ENCODE results near the gene RGL1.

DNA sequence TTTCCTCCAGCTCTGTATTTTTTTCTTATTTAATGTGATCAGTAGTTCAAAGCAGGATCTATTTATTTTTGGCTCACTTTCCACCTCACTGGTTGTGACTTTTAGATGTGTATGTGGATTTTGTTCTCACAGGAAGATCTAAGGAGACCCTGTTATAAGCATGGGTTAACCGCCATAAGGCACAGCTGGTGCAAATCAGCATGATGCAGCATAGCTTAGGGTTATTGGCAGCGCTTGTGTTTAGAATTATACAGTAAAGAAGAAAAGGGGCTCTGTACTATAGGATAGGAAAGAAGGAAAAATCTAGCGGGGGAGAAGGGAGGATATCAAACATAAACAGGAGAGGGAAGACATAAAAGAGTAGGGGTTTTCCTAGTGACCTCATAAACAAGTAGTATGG is 26.9 kb upstream of the RGL1 start:
- TF ChIP-seq, protein P1, sequence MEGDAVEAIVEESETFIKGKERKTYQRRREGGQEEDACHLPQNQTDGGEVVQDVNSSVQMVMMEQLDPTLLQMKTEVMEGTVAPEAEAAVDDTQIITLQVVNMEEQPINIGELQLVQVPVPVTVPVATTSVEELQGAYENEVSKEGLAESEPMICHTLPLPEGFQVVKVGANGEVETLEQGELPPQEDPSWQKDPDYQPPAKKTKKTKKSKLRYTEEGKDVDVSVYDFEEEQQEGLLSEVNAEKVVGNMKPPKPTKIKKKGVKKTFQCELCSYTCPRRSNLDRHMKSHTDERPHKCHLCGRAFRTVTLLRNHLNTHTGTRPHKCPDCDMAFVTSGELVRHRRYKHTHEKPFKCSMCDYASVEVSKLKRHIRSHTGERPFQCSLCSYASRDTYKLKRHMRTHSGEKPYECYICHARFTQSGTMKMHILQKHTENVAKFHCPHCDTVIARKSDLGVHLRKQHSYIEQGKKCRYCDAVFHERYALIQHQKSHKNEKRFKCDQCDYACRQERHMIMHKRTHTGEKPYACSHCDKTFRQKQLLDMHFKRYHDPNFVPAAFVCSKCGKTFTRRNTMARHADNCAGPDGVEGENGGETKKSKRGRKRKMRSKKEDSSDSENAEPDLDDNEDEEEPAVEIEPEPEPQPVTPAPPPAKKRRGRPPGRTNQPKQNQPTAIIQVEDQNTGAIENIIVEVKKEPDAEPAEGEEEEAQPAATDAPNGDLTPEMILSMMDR (IDR thresholded peaks at IDR 0.05; ENCODE audit: low read length): no peak
- TF ChIP-seq EZH2 (IDR thresholded peaks at IDR 0.05; ENCODE audit: borderline replicate concordance, low read length): no peak
